ENCODE data around the gene COL1A1.

The COL1A1 gene

DNA sequence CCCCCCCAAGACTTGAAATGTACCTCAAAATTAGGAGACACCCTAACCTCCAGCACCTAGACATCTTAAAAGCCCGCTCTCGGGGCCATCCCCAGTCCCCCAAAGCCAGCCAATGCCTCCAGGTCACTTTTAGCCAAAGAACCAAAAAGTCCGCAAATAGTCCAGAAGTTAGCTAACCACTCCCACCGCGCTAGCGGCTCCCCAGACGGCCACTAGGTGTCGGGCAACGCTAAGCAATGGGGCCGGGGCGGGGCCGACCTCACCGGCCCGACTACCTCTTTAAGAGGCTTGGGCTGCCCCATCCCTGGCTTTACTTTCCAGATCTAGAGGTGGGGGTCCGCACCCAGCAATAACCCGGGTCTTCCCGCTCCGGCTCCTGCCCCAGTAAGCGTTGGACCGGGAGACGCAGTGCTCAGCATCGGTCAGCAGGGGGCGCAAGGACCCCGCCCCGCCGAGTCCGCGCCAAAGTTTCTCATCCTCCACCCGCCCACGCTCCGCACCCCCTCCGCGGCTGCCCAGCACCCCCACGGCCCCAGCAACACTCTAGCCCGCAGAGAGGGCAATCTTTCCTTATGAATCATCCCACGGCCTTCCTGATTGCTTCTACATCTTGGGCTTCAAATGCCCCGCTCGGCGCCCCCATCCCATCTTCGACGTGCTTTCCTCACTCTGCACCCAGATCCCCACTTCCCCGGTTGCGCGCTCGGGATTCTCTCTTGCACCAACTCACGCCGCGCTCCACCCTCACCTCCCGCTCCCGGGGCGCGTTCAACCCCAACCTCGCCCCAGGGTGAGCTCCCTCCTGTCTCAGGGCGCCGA lies 765 bp downstream of the COL1A1 start:
- TF ChIP-seq, protein P1, sequence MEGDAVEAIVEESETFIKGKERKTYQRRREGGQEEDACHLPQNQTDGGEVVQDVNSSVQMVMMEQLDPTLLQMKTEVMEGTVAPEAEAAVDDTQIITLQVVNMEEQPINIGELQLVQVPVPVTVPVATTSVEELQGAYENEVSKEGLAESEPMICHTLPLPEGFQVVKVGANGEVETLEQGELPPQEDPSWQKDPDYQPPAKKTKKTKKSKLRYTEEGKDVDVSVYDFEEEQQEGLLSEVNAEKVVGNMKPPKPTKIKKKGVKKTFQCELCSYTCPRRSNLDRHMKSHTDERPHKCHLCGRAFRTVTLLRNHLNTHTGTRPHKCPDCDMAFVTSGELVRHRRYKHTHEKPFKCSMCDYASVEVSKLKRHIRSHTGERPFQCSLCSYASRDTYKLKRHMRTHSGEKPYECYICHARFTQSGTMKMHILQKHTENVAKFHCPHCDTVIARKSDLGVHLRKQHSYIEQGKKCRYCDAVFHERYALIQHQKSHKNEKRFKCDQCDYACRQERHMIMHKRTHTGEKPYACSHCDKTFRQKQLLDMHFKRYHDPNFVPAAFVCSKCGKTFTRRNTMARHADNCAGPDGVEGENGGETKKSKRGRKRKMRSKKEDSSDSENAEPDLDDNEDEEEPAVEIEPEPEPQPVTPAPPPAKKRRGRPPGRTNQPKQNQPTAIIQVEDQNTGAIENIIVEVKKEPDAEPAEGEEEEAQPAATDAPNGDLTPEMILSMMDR (IDR thresholded peaks at IDR 0.05; ENCODE audit: borderline replicate concordance, control extremely low read depth, extremely low read depth, insufficient read depth, missing control alignments) = peak; percentile 84
- DNase-seq (ENCODE audit: low spot score) = peak; percentile 93
- in situ Hi-C loops (cut with MboI; ENCODE audit: low sequenced_read_pairs, unreplicated experiment) = no loop called here

GRCh38 chr17:50199803-50200456 lies 1.5 kb downstream of the COL1A1 start:
- TF ChIP-seq, protein P1 (IDR thresholded peaks at IDR 0.05; ENCODE audit: borderline replicate concordance, control extremely low read depth, extremely low read depth, insufficient read depth, missing control alignments) = no peak
- in situ Hi-C loops (cut with MboI; ENCODE audit: low sequenced_read_pairs, unreplicated experiment) = loop anchor here (10.0 kb wide), 1 partner anchor 95 kb away; no protein-coding TSS in a partner anchor
- peak; percentile 86 for DNase-seq (ENCODE audit: low spot score)

- no peak for DNase-seq (ENCODE audit: low spot score)
- TF ChIP-seq, protein P1 (IDR thresholded peaks at IDR 0.05; ENCODE audit: borderline replicate concordance, control extremely low read depth, extremely low read depth, insufficient read depth, missing control alignments) = no peak
- in situ Hi-C loops (cut with MboI; ENCODE audit: low sequenced_read_pairs, unreplicated experiment) = loop anchor here (10.0 kb wide), 1 partner anchor 95 kb away; no protein-coding TSS in a partner anchor
Measured at GRCh38 chr17:50199211-50199802, 2.1 kb downstream of the COL1A1 start.

GRCh38 chr17:50198026-50198669 lies 3.3 kb downstream of the COL1A1 start:
- in situ Hi-C loops (cut with MboI; ENCODE audit: low sequenced_read_pairs, unreplicated experiment) = loop anchor here (10.0 kb wide), 1 partner anchor 97 kb away; no protein-coding TSS in a partner anchor
- peak; percentile 75 for DNase-seq (ENCODE audit: low spot score)
- TF ChIP-seq, protein P1 (IDR thresholded peaks at IDR 0.05; ENCODE audit: borderline replicate concordance, control extremely low read depth, extremely low read depth, insufficient read depth, missing control alignments) = peak; percentile 79

DNA sequence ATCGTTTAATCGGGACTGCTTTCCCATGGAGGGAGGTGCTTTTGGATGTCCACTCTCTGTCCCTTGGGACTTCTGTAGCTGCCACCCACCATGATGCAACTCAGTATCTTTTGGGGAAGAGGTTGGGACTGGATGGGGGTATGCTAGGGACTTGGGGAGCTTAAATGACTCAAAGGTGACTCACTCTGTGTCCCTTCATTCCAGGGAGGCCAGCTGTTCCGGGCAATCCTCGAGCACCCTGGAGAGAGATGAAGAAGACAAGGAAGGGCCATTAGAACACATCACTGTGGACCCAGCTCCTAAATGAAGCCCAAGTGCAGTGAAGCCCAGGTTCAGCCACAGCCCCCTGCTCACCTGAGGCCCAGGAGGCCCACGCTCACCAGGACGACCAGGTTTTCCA lies 4.6 kb downstream of the COL1A1 start:
- DNase-seq (ENCODE audit: low spot score) = no peak
- TF ChIP-seq, protein P1 (IDR thresholded peaks at IDR 0.05; ENCODE audit: borderline replicate concordance, control extremely low read depth, extremely low read depth, insufficient read depth, missing control alignments) = no peak
- in situ Hi-C loops (cut with MboI; ENCODE audit: low sequenced_read_pairs, unreplicated experiment) = loop anchor here (10.0 kb wide), 1 partner anchor 98 kb away; no protein-coding TSS in a partner anchor

DNA sequence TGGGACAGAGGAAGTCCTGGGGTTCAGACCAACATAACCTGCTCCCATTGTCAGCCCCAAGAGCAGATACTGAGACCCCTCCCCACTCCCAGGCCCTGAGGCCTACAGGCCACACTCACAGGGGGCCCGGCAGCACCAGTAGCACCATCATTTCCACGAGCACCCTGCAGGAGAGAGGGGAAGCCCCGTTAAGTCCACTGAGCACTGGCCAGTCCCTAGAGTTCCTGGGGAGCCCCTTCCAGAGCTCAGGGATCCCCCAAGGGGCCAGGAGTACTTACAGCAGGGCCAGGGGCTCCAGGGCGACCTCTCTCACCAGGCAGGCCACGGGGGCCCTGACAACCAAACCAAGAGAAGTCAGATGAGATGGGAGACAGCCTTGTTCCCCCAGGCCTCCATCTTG lies 5.4 kb downstream of the COL1A1 start:
- TF ChIP-seq, protein P1 (IDR thresholded peaks at IDR 0.05; ENCODE audit: borderline replicate concordance, control extremely low read depth, extremely low read depth, insufficient read depth, missing control alignments) = no peak
- DNase-seq (ENCODE audit: low spot score) = no peak
- in situ Hi-C loops (cut with MboI; ENCODE audit: low sequenced_read_pairs, unreplicated experiment) = loop anchor here (10.0 kb wide), 1 partner anchor 99 kb away; no protein-coding TSS in a partner anchor

Measured in GM13976 (cell line).